Transverse colon (tissue), 3 donors: Measurements from ENCODE around the gene BRD3OS.

Source experiments
- CTCF ChIP-seq, 5 experiments: fragments of 200-600 bp in 3 of 5; fragments of 450-650 bp in 2 of 5; sonication (generic) in 3 of 5; IDR thresholded peaks; 1 replicate in 2 of 5; 2 replicates in 3 of 5; pipeline ENCODE4 v1.5.1; 2016 to 2017; ENCODE audit warnings: antibody characterized with exemption in 5 of 5, inconsistent platforms in 3 of 5, mild to moderate bottlenecking in 2 of 5, moderate library complexity in 1 of 5
- EP300 ChIP-seq: sonication (generic); formaldehyde crosslinking; IDR thresholded peaks from one replicate; pipeline ENCODE4 v1.6.1; 2017; ENCODE audit warnings: antibody characterized with exemption, low read depth
- POLR2A ChIP-seq: fragments of 450-650 bp; IDR thresholded peaks from one replicate; pipeline ENCODE4 v1.6.1; 2016; ENCODE audit warnings: antibody characterized with exemption, mild to moderate bottlenecking, moderate library complexity

GRCh38 chr9:134014946-134015345, 10.3 kb upstream of the BRD3OS start:
- TF ChIP-seq POLR2A (no peak), EP300 (no peak), CTCF (IDR thresholded peaks at IDR 0.05) (no peak)
